Posterior cingulate gyrus (tissue), 11 donors: ENCODE data around the gene BCAN.

Experiments used
- DNase-seq, 10 donors: peaks; one replicate each; pipeline versions ENCODE4 v3.0.0 to v3.0.0-alpha.2; 2020 to 2021; ENCODE audit warnings: mixed read lengths in 3 of 10
- intact Hi-C: fragments of 100-400 bp; cut with DNase I; formaldehyde crosslinking; loops from one replicate; pipeline ENCODE4 v1.15.1; 2023

The BCAN gene

GRCh38 chr1:156642265-156643048, 540 bp downstream of the BCAN start:
- DNase-seq = peak in 4 of 10 donors; percentile 45 to 92 (median 83)
- intact Hi-C loops = no loop called here

- DNase-seq = peak in 1 of 10 donors; percentile 68
- intact Hi-C loops = no loop called here
These were observed 1.3 kb downstream of the BCAN start for GRCh38 chr1:156643049-156643777.

GRCh38 chr1:156643778-156644092, 1.8 kb downstream of the BCAN start:
- peak in 1 of 10 donors; percentile 40 for DNase-seq
- intact Hi-C loops = no loop called here

GRCh38 chr1:156644146-156644545, 2.2 kb downstream of the BCAN start:
- peak in 1 of 10 donors; percentile 54 for DNase-seq
- intact Hi-C loops = no loop called here

GRCh38 chr1:156644640-156645039, 2.7 kb downstream of the BCAN start:
- DNase-seq = no peak
- intact Hi-C loops = no loop called here

- intact Hi-C loops = no loop called here
- peak in 1 of 10 donors; percentile 1 for DNase-seq
These were observed 3.1 kb downstream of the BCAN start for GRCh38 chr1:156645056-156645455.

- no peak for DNase-seq
- intact Hi-C loops = no loop called here
These were observed 3.7 kb downstream of the BCAN start for GRCh38 chr1:156645666-156646065.

- intact Hi-C loops = no loop called here
- no peak for DNase-seq
These were observed 4.9 kb downstream of the BCAN start for GRCh38 chr1:156646738-156647211.

GRCh38 chr1:156647351-156647750, 5.4 kb downstream of the BCAN start:
- DNase-seq = peak in 1 of 10 donors; percentile 49

GRCh38 chr1:156648496-156648895, 6.6 kb downstream of the BCAN start:
- peak in 1 of 10 donors; percentile 72 for DNase-seq
- intact Hi-C loops = no loop called here

More at GRCh38 chr1:156647351-156647750, 5.4 kb downstream of the BCAN start:
- intact Hi-C loops = no loop called here

GRCh38 chr1:156648951-156649350, 7.0 kb downstream of the BCAN start:
- intact Hi-C loops = no loop called here

GRCh38 chr1:156652131-156652991, 10.4 kb downstream of the BCAN start:
- peak in 1 of 10 donors; percentile 58 for DNase-seq
- intact Hi-C loops = no loop called here

More at GRCh38 chr1:156648951-156649350, 7.0 kb downstream of the BCAN start:
- peak in 1 of 10 donors; percentile 22 for DNase-seq

GRCh38 chr1:156652992-156653355, 11.1 kb downstream of the BCAN start:
- intact Hi-C loops = no loop called here
- peak in 2 of 10 donors; percentile 44 to 66 for DNase-seq

- intact Hi-C loops = loop anchor here (5.0 kb wide), 1 partner anchor 272 kb away; no protein-coding TSS in a partner anchor
- DNase-seq = no peak
These were observed 12.8 kb downstream of the BCAN start for GRCh38 chr1:156654700-156655099.

GRCh38 chr1:156655151-156655903, 13.4 kb downstream of the BCAN start:
- no peak for DNase-seq
- intact Hi-C loops = loop anchor here (5.0 kb wide), 1 partner anchor 273 kb away; no protein-coding TSS in a partner anchor

GRCh38 chr1:156655904-156656516, 14.1 kb downstream of the BCAN start:
- intact Hi-C loops = loop anchor here (2.0 to 5.0 kb wide), 2 partner anchors 71 to 274 kb away; no protein-coding TSS in a partner anchor
- DNase-seq = no peak

GRCh38 chr1:156656806-156657740, 15.2 kb downstream of the BCAN start:
- intact Hi-C loops = loop anchor here (1.0 to 5.0 kb wide), 3 partner anchors 30 to 275 kb away; no protein-coding TSS in a partner anchor
- peak; percentile 83 to 98 (median 89) for DNase-seq

GRCh38 chr1:156657741-156658319, 15.9 kb downstream of the BCAN start:
- intact Hi-C loops = loop anchor here (1.0 to 5.0 kb wide), 3 partner anchors 31 to 276 kb away; no protein-coding TSS in a partner anchor
- DNase-seq = peak in 4 of 10 donors; percentile 38 to 90 (median 67)
